BE2C (cell line): ENCODE data around the gene U2SURP.

Source experiments
- DNase-seq: peaks from one replicate; pipeline ENCODE4 v3.0.0-alpha.2; 2020
- H3K27me3 ChIP-seq: fragments of 250-450 bp; sonication (Bioruptor Pico); 2 replicates; pipeline ENCODE4 v1.5.1; 2020; ENCODE audit warnings: mild to moderate bottlenecking
- H3K36me3 ChIP-seq: fragments of 250-450 bp; sonication (Bioruptor Pico); 2 replicates; pipeline ENCODE4 v1.5.1; 2020; ENCODE audit warnings: mild to moderate bottlenecking
- H3K4me1 ChIP-seq: fragments of 250-450 bp; sonication (Bioruptor Pico); 2 replicates; pipeline ENCODE4 v1.5.1; 2020
- H3K4me3 ChIP-seq: 2 replicates; pipeline ENCODE4 v1.5.1; 2011; ENCODE audit warnings: low read depth, low read length
- H3K9me3 ChIP-seq: fragments of 250-450 bp; sonication (Bioruptor Pico); 2 replicates; pipeline ENCODE4 v1.5.1; 2020
- TF ChIP-seq, protein P1 (sequence below): IDR thresholded peaks from 2 replicates; pipeline ENCODE4 v1.5.1; 2012; ENCODE audit warnings: mild to moderate bottlenecking, low read depth, low read length

The U2SURP gene

DNA sequence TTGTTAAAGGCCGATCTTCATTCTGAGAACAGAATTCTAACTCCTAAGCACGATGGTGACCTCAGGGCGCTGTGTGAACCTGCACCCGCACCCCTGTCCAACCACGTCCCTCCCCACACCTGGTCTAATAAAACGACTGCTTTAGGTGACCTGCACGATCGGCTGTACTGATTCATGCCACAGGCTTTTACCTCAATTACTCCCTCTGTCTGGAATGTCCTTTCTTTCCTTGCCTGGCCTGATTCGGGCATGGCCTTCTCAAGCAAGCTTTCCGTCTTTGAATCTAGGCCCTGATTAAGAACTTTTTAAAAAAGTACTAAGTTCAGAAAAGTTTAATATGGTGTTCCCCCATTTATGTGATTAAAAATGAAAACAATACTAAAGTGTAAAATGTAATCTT is 842 bp upstream of the U2SURP start:
- DNase-seq = no peak

DNA sequence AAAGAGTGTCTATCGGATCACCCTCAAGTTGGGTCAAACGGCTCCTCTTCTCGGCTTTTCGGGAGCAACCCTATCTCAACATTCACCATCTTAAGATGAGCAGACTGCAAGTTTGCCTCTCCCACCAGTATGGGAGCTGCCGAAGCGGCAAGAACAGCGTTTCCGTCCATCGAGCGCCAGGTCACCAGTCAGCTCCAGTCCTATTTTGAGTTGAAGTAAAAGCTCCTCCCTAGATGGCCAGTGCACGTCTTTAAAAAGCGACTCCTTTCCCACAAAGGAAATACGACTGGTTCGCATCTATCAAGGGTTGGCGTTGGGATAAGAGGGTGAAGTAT is 369 bp upstream of the U2SURP start:
- Histone ChIP-seq H3K4me1 (no peaks in the 10 kb centered on the region), H3K9me3 (no peaks in the 10 kb centered on the region), H3K27me3 (no peaks in the 10 kb centered on the region), H3K4me3 (peak overlapping the region; percentile 98), H3K36me3 (no peaks in the 10 kb centered on the region)
- TF ChIP-seq, protein P1, sequence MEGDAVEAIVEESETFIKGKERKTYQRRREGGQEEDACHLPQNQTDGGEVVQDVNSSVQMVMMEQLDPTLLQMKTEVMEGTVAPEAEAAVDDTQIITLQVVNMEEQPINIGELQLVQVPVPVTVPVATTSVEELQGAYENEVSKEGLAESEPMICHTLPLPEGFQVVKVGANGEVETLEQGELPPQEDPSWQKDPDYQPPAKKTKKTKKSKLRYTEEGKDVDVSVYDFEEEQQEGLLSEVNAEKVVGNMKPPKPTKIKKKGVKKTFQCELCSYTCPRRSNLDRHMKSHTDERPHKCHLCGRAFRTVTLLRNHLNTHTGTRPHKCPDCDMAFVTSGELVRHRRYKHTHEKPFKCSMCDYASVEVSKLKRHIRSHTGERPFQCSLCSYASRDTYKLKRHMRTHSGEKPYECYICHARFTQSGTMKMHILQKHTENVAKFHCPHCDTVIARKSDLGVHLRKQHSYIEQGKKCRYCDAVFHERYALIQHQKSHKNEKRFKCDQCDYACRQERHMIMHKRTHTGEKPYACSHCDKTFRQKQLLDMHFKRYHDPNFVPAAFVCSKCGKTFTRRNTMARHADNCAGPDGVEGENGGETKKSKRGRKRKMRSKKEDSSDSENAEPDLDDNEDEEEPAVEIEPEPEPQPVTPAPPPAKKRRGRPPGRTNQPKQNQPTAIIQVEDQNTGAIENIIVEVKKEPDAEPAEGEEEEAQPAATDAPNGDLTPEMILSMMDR = no peak
- no peak for DNase-seq

More for the DNA sequence above, 842 bp upstream of the U2SURP start:
- Histone ChIP-seq H3K9me3 (no peaks in the 10 kb centered on the region), H3K36me3 (no peaks in the 10 kb centered on the region), H3K4me1 (no peaks in the 10 kb centered on the region), H3K27me3 (no peaks in the 10 kb centered on the region), H3K4me3 (peak overlapping the region; percentile 98)
- TF ChIP-seq, protein P1 = no peak

DNA sequence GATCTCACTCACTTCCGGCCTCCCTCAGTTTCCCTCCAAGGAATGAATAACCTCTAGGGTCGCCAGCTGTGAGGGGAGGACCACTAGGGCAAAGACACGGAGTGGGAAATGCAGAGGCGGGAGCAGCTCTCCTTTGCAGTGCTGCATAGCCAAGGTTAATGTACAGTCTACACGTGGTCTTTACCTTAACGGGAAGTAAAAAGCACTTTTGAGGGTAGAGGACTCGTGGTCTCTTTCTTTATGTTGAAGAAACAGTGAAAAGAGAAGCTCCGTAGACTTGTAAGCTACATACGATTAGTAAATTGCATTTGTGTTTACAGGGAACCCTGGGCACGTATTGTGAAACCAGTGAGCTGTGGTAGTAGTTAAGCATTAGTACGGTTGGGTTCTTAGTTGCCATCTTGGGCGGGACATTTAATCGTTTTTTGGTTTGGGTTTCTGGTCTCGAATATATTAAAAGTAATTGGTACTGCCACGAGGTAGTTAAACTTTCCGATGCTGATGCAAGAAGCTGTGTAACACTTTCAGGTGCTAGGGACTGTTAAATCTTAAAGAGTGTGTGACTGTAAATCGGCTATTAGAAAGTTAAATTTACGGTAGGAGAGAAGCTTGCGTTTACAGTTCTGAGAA is 828 bp downstream of the U2SURP start:
- H3K27me3 ChIP-seq = no peaks in the 10 kb centered on the region
- TF ChIP-seq, protein P1 = no peak
- no peaks in the 10 kb centered on the region for H3K9me3 ChIP-seq
- DNase-seq = no peak
- no peaks in the 10 kb centered on the region for H3K4me1 ChIP-seq
- peak overlapping the region; percentile 98 for H3K4me3 ChIP-seq
- H3K36me3 ChIP-seq = no peaks in the 10 kb centered on the region

DNA sequence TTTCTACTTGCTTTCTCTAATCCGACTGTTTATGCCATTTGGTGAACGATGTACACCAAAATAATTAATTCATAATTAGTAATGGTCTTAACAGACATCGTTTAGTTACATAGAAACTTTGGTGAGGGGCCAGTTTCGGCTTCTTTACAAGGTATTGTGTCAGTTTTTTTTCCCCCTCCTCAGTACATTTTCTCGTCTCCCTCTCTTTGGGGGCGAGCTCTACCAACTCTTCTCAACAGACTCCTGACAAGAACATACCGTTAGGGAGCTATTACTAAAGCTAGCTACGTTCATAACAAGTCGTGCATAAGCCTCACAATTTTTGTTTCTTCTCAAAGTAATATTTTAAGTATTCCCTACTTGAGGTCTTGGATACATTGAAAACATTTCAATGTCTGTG is 1.4 kb downstream of the U2SURP start:
- Histone ChIP-seq H3K4me1 (peaks cover 3% of the 10 kb centered on the region; the same call in 1 of the 2 replicates), H3K27me3 (no peaks in the 10 kb centered on the region), H3K4me3 (peak overlapping the region; percentile 98), H3K36me3 (no peaks in the 10 kb centered on the region), H3K9me3 (no peaks in the 10 kb centered on the region)
- TF ChIP-seq, protein P1 = no peak
- no peak for DNase-seq

DNA sequence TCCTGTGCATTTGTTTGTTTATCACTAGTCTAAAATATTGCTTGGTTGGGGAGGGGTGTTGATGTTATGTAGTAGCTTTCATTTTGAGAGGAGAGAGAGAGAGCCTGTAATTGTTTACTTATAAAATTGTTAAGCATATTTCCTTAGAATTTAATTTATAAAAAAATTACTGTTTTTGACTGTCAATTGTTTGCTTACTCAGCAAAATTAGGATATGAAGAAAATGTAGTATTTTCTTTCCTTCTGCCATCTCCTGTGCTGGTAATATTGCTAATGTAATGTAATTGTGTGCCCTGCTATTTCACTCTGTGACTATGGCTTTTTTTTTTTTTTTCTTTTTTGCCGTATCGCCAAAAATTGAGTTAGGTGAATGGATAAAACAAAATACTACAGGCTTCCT is 3.5 kb downstream of the U2SURP start:
- Histone ChIP-seq H3K4me1 (peaks cover 6% of the 10 kb centered on the region), H3K36me3 (no peaks in the 10 kb centered on the region), H3K9me3 (no peaks in the 10 kb centered on the region), H3K4me3 (no peak overlapping the region), H3K27me3 (no peaks in the 10 kb centered on the region)
- no peak for DNase-seq
- TF ChIP-seq, protein P1 = no peak

DNA sequence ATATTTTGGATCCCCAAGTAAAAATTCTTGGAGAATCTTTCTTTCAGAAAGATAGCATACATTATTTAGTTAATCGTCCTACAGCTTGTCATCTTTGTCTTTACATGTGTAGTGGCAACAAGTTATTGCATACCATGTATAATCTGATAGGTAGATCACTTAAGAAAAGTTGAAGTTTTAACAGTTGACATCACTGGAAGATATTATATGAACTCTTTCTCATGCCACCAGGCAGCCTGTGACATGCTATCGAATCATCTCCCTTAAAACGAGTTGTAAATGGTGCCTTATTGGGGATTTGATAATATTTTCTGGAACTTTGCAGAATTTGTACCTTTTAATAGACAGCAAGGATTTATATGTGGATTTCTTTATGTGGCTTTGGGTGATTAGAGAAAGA is 8.7 kb downstream of the U2SURP start:
- H3K4me3 ChIP-seq = no peak overlapping the region
- DNase-seq = no peak
- peaks cover 6% of the 10 kb centered on the region for H3K4me1 ChIP-seq
- TF ChIP-seq, protein P1 = no peak
- no peaks in the 10 kb centered on the region for H3K9me3 ChIP-seq
- no peaks in the 10 kb centered on the region for H3K27me3 ChIP-seq
- peaks cover 26% of the 10 kb centered on the region for H3K36me3 ChIP-seq
